Subcutaneous abdominal adipose tissue (tissue), 5 donors: ENCODE data around the gene IGSF3.
"Not testable (repeated sequence)": the region's sequence is repeated elsewhere in the genome, so short reads cannot be mapped to it uniquely, and the experiment has no call there.

ENCODE experiments used
- H3K27ac ChIP-seq: one replicate; pipeline ENCODE4 v1.7.0; 2013; ENCODE audit warnings: low read depth, mild to moderate bottlenecking, inconsistent platforms, low read length, moderate library complexity
- H3K27me3 ChIP-seq, 5 donors: one replicate each; pipeline ENCODE4 v1.7.0; 2013; ENCODE audit warnings: low read length in 5 of 5, inconsistent platforms in 1 of 5; ENCODE audit not compliant: control insufficient read depth in 5 of 5, insufficient read depth in 4 of 5
- H3K36me3 ChIP-seq, 5 donors: one replicate each; pipeline ENCODE4 v1.7.0; 2013; ENCODE audit warnings: low read length in 5 of 5; ENCODE audit not compliant: control insufficient read depth in 5 of 5, insufficient read depth in 5 of 5
- H3K4me1 ChIP-seq, 5 donors: one replicate each; pipeline ENCODE4 v1.7.0; 2013; ENCODE audit warnings: low read length in 5 of 5, mild to moderate bottlenecking in 3 of 5, moderate library complexity in 1 of 5; ENCODE audit not compliant: control insufficient read depth in 5 of 5, insufficient read depth in 5 of 5
- H3K4me3 ChIP-seq, 5 donors: one replicate each; pipeline ENCODE4 v1.7.0; 2013; ENCODE audit warnings: low read length in 5 of 5, low read depth in 1 of 5
- H3K9ac ChIP-seq, 5 donors: one replicate each; pipeline ENCODE4 v1.7.0; 2013; ENCODE audit warnings: low read length in 5 of 5, mild to moderate bottlenecking in 4 of 5, moderate library complexity in 3 of 5
- H3K9me3 ChIP-seq, 5 donors: one replicate each; pipeline ENCODE4 v1.7.0; 2013; ENCODE audit warnings: low read length in 5 of 5; ENCODE audit not compliant: control insufficient read depth in 5 of 5
- donor health status: healthy.
- donor health status: healthy.
- donor health status: healthy.
- donor health status: healthy.
- donor health status: healthy.

IGSF3 gene

DNA sequence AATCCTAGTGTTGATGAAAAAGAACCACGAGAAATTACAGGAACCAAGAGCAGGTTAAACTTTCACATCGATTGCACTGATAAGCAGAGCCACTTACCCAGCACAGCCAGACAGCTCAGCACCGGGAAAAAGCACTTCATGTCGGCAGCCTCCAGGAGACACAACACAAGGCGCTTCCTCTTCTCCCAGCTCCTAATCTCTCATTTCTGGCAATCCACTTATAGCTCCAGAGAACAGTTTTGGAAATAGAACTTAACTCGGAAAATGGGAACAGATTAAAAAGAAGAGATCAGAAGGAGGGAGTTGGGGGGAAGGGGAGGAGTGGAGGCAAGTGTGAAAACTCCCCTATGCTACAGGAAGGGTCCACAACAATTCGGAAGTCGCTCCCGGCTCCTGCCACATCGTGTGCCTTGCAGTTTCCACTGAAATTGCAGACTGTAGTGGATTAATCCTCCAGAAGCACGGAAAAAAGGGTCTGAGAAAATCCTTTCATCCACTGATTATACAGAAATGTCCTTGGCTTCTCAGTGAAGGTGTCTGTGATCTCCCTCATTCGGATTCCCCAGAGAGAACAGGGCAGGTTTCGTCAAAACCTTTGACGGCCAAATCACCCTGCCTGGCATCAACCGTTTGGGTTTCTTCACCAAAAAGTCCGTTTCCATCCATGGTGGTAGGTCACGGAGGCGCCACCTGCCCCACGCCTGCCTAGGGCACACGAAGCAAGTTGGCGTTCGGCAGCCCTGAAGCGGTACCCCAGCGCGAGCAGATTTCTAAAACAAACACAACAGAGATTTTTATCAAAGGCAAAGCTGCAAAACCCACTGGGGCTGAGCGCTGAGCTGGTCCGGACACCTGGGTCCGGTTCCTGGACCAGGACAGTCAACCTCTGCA is 1.1 kb downstream of the IGSF3 start:
- H3K9ac ChIP-seq: peak overlapping the region in 2 of 5 donors; percentile 45 to 69
- H3K36me3 ChIP-seq: no peaks in the 10 kb centered on the region
- peaks cover 0 to 27% (median 11%) of the 10 kb centered on the region in 5 donors for H3K27me3 ChIP-seq
- no peaks in the 10 kb centered on the region for H3K9me3 ChIP-seq
- peaks cover 6 to 18% (median 15%) of the 10 kb centered on the region in 5 donors for H3K4me1 ChIP-seq
- H3K4me3 ChIP-seq: peak overlapping the region; percentile 56 to 68 (median 63)
- H3K27ac ChIP-seq: no peak overlapping the region

DNA sequence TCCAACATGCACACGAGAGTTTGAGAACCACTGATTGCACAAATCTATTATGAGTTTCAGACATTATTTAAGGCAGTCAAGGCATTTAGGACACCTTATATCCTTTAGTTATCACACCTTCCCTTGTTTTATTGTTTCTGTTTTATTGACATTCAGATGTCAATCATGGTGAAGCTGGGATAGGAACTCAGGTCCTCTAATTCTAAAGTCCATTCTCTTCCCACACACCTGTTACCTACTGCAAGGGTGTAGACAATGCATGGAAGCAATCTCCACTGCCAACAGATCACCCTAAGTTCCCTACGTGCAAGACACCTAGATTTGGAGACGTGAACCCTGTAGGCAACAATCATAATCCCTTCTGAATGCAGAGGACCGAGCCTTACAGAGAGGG is 2.6 kb downstream of the IGSF3 start:
- Histone ChIP-seq H3K36me3 (no peaks in the 10 kb centered on the region), H3K27me3 (peaks cover 0 to 27% (median 11%) of the 10 kb centered on the region in 5 donors), H3K27ac (no peak overlapping the region), H3K4me1 (peaks cover 6 to 18% (median 15%) of the 10 kb centered on the region in 5 donors), H3K4me3 (no peak overlapping the region), H3K9me3 (no peaks in the 10 kb centered on the region), H3K9ac (no peak overlapping the region)

DNA sequence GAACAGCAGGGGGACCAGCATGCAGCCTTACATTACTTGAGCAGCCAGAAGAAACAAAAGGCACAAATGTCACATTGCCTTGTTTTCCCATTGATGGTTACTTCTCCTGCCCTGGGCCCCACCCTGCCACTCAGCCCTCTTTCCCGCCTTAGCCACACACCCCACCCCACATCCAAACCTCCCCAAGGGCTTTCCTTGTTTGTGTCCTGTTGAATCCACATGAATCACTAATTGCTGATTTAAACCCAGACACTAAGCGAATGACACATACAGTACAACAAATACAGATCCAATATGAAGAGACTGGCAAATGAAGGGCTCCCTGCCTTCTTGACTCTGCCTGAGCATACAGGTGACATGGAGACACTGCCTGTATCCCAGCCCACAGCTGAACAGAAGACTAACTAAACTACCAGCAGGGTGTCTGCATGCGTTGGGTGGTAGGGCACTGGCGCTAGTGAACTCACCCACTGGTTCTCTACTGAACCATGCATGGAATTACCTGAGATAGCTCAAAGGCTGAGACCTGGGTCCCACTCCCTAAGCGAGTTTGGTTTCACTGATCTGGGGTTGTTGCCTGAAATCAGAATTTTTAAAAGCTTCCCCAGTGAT is 3.1 kb downstream of the IGSF3 start:
- H3K9ac ChIP-seq: no peak overlapping the region
- peaks cover 0 to 27% (median 11%) of the 10 kb centered on the region in 5 donors for H3K27me3 ChIP-seq
- no peaks in the 10 kb centered on the region for H3K9me3 ChIP-seq
- H3K4me3 ChIP-seq: no peak overlapping the region
- H3K4me1 ChIP-seq: peaks cover 6 to 18% (median 15%) of the 10 kb centered on the region in 5 donors
- no peak overlapping the region for H3K27ac ChIP-seq
- no peaks in the 10 kb centered on the region for H3K36me3 ChIP-seq

DNA sequence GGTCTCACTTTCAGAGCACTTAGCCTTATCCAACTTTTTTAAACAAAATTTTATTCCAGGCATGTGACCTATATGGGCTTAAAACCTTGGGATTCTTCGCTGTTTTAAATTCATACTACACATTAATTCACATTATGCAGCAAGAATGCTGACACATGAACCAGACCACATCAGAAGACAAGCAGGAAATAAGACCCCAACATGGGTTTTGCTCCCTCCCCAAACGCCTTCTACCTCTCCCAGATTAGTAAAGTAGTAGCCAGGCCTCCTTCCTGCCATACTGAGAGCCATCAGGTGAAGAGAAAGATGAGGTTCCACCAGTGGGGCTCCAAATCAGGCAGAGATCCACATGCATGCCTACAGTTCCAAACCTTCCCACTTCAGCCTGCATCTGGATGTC is 3.7 kb downstream of the IGSF3 start:
- Histone ChIP-seq H3K9ac (no peak overlapping the region), H3K27me3 (peaks cover 0 to 27% (median 11%) of the 10 kb centered on the region in 5 donors), H3K27ac (no peak overlapping the region), H3K4me3 (no peak overlapping the region), H3K9me3 (no peaks in the 10 kb centered on the region), H3K36me3 (no peaks in the 10 kb centered on the region), H3K4me1 (peaks cover 6 to 18% (median 15%) of the 10 kb centered on the region in 5 donors)

DNA sequence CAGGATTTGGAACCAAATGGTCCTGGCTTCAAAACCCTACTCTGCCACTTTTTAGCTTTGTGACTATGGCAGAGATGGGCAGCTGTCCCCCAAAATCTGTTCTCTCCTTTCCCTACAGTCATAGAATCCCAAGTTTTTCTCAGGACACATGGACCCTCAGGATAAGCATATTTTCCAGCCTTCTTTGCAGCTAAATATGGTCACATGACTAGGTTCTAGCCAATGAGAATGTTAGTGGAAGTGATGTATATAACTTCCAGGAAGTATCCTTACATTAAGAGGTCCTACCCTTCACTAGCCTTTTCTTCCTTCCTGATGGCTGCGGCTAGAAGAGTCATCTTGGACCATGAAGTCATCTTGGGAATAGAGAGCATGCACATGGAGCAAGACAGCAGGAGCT is 5.9 kb downstream of the IGSF3 start:
- H3K27ac ChIP-seq: no peak overlapping the region
- peaks cover 3 to 8% (median 5%) of the 10 kb centered on the region in 5 donors for H3K4me1 ChIP-seq
- no peaks in the 10 kb centered on the region for H3K9me3 ChIP-seq
- no peak overlapping the region for H3K4me3 ChIP-seq
- H3K9ac ChIP-seq: no peak overlapping the region
- peaks cover 0 to 23% (median 11%) of the 10 kb centered on the region in 5 donors for H3K27me3 ChIP-seq
- H3K36me3 ChIP-seq: no peaks in the 10 kb centered on the region

DNA sequence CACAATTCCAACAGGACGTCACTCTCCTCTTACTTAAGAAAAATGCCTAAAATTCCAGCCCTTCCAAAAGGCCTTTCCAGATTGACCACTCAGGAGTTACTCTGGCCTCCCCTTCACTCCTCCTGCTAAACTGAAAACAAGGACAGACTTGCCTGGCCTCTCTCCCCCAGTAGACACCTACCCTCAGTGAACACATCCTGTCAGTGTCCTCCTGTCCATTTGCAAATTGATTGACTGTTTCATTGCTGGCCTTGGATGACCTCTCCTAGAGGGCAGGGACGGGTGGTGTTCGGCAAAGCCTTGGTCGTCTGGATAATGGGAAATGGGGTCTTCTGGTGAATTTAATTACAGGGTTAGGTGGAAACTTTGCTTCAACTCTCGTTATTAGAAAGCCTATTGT is 8.9 kb downstream of the IGSF3 start:
- H3K4me1 ChIP-seq, H3K36me3 ChIP-seq, H3K27ac ChIP-seq, H3K9ac ChIP-seq, H3K27me3 ChIP-seq, H3K9me3 ChIP-seq, H3K4me3 ChIP-seq: not testable (repeated sequence)

DNA sequence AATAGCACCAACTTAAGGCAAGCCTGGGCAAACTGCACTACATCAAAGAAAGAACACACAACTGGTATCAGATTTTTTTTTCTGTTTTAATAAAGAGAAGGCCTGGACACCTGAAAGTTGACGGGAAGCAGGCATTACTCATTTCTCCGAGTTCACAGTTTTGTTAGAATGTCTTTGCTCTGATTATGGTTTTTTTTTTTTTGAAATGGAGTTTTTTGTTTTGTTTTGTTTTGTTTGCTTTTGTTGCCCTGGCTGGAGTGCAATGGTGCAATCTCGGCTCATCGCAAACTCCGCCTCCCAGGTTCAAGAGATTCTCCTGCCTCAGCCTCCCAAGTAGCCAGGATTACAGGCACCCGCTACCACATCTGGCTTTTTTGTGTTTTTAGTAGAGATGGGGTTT is 9.7 kb downstream of the IGSF3 start:
- not testable (repeated sequence) for H3K9me3 ChIP-seq, H3K36me3 ChIP-seq, H3K4me1 ChIP-seq, H3K27me3 ChIP-seq, H3K9ac ChIP-seq, H3K27ac ChIP-seq, H3K4me3 ChIP-seq

DNA sequence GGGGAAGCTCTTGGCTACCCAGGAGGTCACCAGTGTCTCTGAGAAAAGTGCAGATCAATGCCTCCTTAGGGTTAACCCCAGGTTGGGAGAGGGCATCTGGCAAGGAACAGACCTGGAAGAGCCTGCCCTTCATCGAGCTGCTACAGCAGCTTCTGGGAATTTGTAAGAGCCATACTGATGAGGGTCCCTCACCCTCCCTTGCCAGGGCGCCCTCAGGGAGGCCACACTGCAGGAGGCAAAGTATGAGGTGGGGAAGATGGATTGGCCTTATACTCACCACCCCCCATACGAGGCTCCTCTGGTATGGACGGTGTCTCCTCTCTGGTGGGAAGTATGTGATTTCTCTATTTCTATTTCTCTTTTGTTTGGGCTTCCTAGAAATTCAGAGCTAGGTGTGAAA is 13.2 kb downstream of the IGSF3 start:
- H3K27ac ChIP-seq: no peak overlapping the region
- no peak overlapping the region for H3K4me3 ChIP-seq
- no peaks in the 10 kb centered on the region for H3K9me3 ChIP-seq
- no peak overlapping the region for H3K9ac ChIP-seq
- no peaks in the 10 kb centered on the region for H3K36me3 ChIP-seq
- no peaks in the 10 kb centered on the region for H3K4me1 ChIP-seq
- H3K27me3 ChIP-seq: no peaks in the 10 kb centered on the region

DNA sequence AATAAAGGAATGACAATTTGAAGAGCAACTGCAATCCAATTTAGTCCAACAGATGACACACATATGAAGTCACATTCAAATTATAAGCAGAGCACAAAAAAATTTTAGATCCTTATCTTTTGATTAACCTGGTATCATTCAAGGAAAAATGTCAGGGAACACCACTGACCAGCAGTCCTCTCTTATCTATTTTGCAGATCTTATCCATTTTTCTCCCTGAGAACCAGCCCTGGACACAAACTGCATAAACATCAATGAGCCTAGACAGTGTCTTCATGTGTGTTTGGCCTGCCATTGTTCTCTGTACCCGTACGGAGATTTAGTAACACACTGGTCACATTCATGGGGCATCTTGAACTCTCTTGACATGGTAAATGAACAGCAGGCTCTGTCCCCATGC is 14.9 kb downstream of the IGSF3 start:
- H3K9me3 ChIP-seq, H3K4me3 ChIP-seq, H3K27ac ChIP-seq, H3K4me1 ChIP-seq, H3K36me3 ChIP-seq, H3K27me3 ChIP-seq, H3K9ac ChIP-seq: not testable (repeated sequence)

DNA sequence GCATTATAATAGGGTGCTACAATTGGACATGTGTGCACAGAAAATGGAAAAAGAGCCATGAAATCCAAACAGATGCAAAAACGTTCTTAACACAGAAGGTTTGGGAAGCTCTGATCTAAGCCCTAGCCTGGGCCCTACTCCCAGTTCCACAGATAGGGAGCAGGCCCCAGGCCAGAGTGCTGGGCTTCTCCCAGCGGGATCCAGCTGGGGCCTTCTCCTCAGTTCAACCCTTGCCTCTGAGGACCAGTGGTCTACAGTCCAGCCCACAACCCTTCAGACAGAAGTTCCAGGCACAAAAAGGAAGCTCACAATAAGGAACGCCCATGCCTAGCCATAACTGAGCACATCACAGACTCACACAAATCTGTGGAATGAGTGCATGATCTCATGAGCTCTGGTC is 16.8 kb downstream of the IGSF3 start:
- H3K9ac ChIP-seq, H3K4me3 ChIP-seq: not testable (repeated sequence)

More for the DNA sequence above, 16.8 kb downstream of the IGSF3 start:
- H3K36me3 ChIP-seq, H3K4me1 ChIP-seq, H3K9me3 ChIP-seq, H3K27ac ChIP-seq, H3K27me3 ChIP-seq: not testable (repeated sequence)
